DND-41 (cell line): Measurements from ENCODE around the gene SETBP1.
A peak's percentile ranks its signal among the peaks of the same experiment; 100 is the strongest.

Source experiments
- ATAC-seq: fragments of 200-7000 bp; cut with Tn5 transposase; 3 replicates; pipeline ENCODE4 v1.9.1; 2021; ENCODE audit warnings: low read depth; ENCODE audit not compliant: insufficient read depth
- DNase-seq: peaks from one replicate; pipeline ENCODE4 v3.0.0-alpha.2; 2020
- H2AFZ ChIP-seq: 2 replicates; pipeline ENCODE4 v1.6.0; 2012; ENCODE audit warnings: low read depth, low read length
- H3K27ac ChIP-seq: 2 replicates; pipeline ENCODE4 v1.5.1; 2012; ENCODE audit warnings: low read length, inconsistent platforms
- H3K27me3 ChIP-seq: fragments of 200-600 bp; sonication (generic); 2 replicates; pipeline ENCODE4 v1.6.0; 2012; ENCODE audit warnings: low read length, mild to moderate bottlenecking, inconsistent platforms; ENCODE audit not compliant: insufficient read depth, poor library complexity
- H3K36me3 ChIP-seq: 2 replicates; pipeline ENCODE4 v1.5.1; 2012; ENCODE audit warnings: low read length, inconsistent platforms; ENCODE audit not compliant: insufficient read depth
- H3K4me1 ChIP-seq: 2 replicates; pipeline ENCODE4 v1.5.1; 2012; ENCODE audit warnings: mild to moderate bottlenecking, low read length; ENCODE audit not compliant: insufficient read depth
- H3K4me2 ChIP-seq: 2 replicates; pipeline ENCODE4 v1.6.0; 2012; ENCODE audit warnings: mild to moderate bottlenecking, moderate library complexity, low read length, inconsistent platforms; ENCODE audit not compliant: insufficient read depth
- H3K4me3 ChIP-seq, 2 experiments: fragments of 200-600 bp in 1 of 2; shearing (Covaris generic) in 1 of 2; 2 replicates each; pipeline ENCODE4 v1.5.1; 2012 to 2016; ENCODE audit warnings: inconsistent platforms in 2 of 2, low read length in 2 of 2, mild to moderate bottlenecking in 2 of 2, low read depth in 1 of 2, moderate library complexity in 1 of 2
- H3K79me2 ChIP-seq: 2 replicates; pipeline ENCODE4 v1.6.0; 2012; ENCODE audit warnings: low read length, inconsistent platforms; ENCODE audit not compliant: insufficient read depth
- H3K9ac ChIP-seq: 2 replicates; pipeline ENCODE4 v1.6.0; 2012; ENCODE audit warnings: low read depth, mild to moderate bottlenecking, inconsistent platforms, low read length, moderate library complexity
- H3K9me3 ChIP-seq: 2 replicates; pipeline ENCODE4 v1.5.1; 2012; ENCODE audit warnings: low read length, moderate library complexity, mild to moderate bottlenecking, inconsistent platforms; ENCODE audit not compliant: insufficient read depth, severe bottlenecking
- H4K20me1 ChIP-seq: 2 replicates; pipeline ENCODE4 v1.6.0; 2012; ENCODE audit warnings: low read length; ENCODE audit not compliant: insufficient read depth
- CTCF ChIP-seq: IDR thresholded peaks from 2 replicates; pipeline ENCODE4 v1.5.1; 2012; ENCODE audit warnings: borderline replicate concordance, low read length, moderate library complexity, mild to moderate bottlenecking; ENCODE audit not compliant: poor library complexity, severe bottlenecking; ENCODE audit errors: extremely low read depth
- EZH2 ChIP-seq: IDR thresholded peaks from 3 replicates; pipeline ENCODE4 v1.6.1; 2012; ENCODE audit warnings: borderline replicate concordance, low read depth, mild to moderate bottlenecking, moderate library complexity, low read length, inconsistent platforms; ENCODE audit not compliant: severe bottlenecking

The SETBP1 gene

GRCh38 chr18:44680273-44681075, at the start of gene SETBP1:
Gene SETBP1 (plus strand): TSS chr18:44680888. CDS start chr18:44701347, 20,459 bp downstream.
- H3K9me3 ChIP-seq: no peaks in the 10 kb centered on the region
- no peaks in the 10 kb centered on the region for H3K79me2 ChIP-seq
- H3K9ac ChIP-seq: peak within 1 kb of the TSS; percentile 72
- H3K4me2 ChIP-seq: peak within 1 kb of the TSS; percentile 80
- DNase-seq (peak; percentile 46), ATAC-seq (peak; percentile 15; the same call in 2 of the 3 replicates)
- no peaks in the 10 kb centered on the region for H3K36me3 ChIP-seq
- peak within 1 kb of the TSS; percentile 39 to 66; a peak in 3 of 4 replicates for H3K4me3 ChIP-seq
- H2AFZ ChIP-seq: peak within 1 kb of the TSS; percentile 81
- peak within 1 kb of the TSS; percentile 23; the same call in 1 of the 2 replicates for H3K27ac ChIP-seq
- peaks cover 32% of the 10 kb centered on the region for H3K4me1 ChIP-seq
- peak; percentile 92 for TF ChIP-seq EZH2
- TF ChIP-seq CTCF: no peak
- peaks cover 33% of the 10 kb centered on the region for H3K27me3 ChIP-seq
- H4K20me1 ChIP-seq: no peaks in the 10 kb centered on the region

GRCh38 chr18:44632469-44633145, 48.1 kb upstream of the SETBP1 start:
- Histone ChIP-seq H2AFZ (no peak overlapping the region), H3K9me3 (peaks cover 3% of the 10 kb centered on the region), H3K36me3 (no peaks in the 10 kb centered on the region), H3K4me2 (no peak overlapping the region), H3K9ac (no peak overlapping the region), H3K4me3 (no peak overlapping the region), H3K79me2 (no peaks in the 10 kb centered on the region), H3K27ac (no peak overlapping the region), H3K4me1 (no peaks in the 10 kb centered on the region), H3K27me3 (no peaks in the 10 kb centered on the region), H4K20me1 (no peaks in the 10 kb centered on the region)
- no peak for ATAC-seq
- no peak for DNase-seq
- TF ChIP-seq CTCF (no peak), EZH2 (no peak)

- DNase-seq: no peak
- Histone ChIP-seq H3K36me3 (no peaks in the 10 kb centered on the region), H3K4me2 (no peak overlapping the region), H2AFZ (no peak overlapping the region), H3K4me1 (no peaks in the 10 kb centered on the region), H4K20me1 (no peaks in the 10 kb centered on the region), H3K27me3 (no peaks in the 10 kb centered on the region), H3K79me2 (no peaks in the 10 kb centered on the region), H3K27ac (no peak overlapping the region), H3K4me3 (no peak overlapping the region), H3K9me3 (peaks cover 3% of the 10 kb centered on the region), H3K9ac (no peak overlapping the region)
- TF ChIP-seq CTCF: no peak
- ATAC-seq: no peak
Observed at GRCh38 chr18:44635546-44635945, 45.1 kb upstream of the SETBP1 start.
